NOMO-1 (cell line): Measurements from ENCODE around the gene TYW5.

Source experiments
- DNase-seq, 2 experiments: peaks; one replicate each; lab custom pipeline; 2025; ENCODE audit not compliant: unreplicated experiment in 2 of 2; lab: John Stamatoyannopoulos, UW

The TYW5 gene, protein sequence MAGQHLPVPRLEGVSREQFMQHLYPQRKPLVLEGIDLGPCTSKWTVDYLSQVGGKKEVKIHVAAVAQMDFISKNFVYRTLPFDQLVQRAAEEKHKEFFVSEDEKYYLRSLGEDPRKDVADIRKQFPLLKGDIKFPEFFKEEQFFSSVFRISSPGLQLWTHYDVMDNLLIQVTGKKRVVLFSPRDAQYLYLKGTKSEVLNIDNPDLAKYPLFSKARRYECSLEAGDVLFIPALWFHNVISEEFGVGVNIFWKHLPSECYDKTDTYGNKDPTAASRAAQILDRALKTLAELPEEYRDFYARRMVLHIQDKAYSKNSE

DNA sequence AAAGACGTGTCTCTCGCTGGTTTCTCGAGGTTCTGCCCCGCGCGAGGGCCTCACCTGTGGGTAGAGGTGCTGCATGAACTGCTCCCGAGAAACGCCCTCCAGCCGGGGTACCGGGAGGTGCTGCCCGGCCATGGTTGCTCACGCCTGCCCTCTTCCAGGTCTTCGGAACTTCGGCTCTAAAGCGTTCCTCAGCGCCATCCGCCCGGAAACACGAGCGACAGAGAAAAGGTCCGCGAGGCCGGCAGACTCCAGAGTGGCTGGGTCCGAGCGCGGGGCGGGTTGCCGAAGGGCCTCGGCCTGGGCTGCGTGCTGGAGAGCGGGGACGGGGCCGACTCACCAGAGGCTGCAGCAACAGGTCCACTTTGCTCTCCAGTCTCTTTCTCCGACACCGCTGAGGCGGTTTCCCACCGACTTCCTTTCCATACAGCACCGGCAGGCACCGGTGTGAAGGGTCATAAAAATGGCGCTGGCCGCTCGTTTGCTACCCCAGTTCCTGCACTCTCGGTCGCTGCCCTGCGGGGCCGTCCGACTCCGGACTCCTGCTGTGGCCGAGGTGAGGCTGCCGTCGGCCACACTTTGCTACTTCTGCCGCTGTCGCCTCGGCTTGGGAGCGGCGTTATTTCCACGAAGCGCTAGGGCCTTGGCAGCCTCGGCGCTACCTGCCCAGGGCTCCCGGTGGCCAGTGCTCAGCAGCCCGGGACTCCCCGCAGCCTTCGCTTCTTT lies at the start of gene TYW5, which contains the start of gene MAIP1:
Gene TYW5, minus strand, starts transcription at position 153 of the 723 bp plus-strand sequence. Its CDS starts 21 bp downstream, at position 132.
Gene MAIP1, plus strand, starts transcription at position 244 of the 723 bp plus-strand sequence. Its CDS starts 217 bp downstream, at position 461.
- DNase-seq = peak; percentile 81

DNA sequence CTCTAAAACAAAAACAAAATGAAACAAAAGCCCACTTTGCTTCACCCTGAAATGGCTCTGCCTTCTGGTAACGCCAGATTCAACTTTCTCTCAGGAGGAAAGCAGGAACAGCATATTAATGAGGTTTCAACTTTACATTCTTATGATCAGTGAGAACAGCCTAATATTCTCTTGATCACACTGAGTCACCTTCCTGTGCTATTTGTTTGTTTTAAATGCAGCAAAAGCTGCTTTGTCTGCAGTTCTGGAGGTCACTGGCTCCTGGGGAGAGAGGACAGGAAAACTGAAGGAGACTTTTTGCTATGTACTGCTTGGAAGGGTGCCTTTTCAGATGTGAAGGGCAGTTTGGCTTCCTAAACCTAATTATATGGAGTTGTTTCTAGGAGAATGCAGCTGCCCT lies 48.2 kb upstream of the TYW5 start:
- DNase-seq = no peak

DNA sequence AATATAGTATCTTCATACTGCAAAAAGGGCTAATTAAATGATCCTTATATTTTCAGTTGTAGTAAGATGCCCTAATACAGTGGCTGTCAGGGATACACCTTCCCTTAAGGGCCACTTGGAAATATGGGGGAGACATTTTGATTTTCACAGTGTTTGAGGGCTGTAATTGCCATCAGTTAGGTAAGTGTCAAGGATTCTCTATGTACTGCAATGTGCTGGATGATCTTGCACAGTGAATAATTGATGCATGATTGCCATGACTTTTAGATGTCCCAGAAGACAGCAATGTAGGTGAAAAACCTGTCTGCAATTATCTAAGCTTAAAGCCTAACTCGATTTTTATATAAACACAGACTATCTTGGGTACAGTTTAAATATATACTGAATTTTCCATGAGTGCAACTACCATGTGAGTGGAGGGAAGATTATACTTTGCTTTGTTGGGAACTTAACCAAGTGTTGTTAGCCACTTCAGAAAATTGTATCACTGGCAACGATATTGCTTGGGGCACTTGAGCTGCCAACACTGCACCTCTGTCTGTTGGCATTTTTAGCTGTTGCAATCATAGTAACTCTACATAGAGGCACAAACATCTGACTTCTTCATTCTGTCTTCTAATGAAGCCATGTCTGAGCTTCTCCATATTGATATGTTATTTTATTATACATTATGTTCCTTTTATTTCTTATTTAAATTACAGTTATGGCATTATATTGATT lies 45.3 kb upstream of the TYW5 start:
- DNase-seq = no peak

DNA sequence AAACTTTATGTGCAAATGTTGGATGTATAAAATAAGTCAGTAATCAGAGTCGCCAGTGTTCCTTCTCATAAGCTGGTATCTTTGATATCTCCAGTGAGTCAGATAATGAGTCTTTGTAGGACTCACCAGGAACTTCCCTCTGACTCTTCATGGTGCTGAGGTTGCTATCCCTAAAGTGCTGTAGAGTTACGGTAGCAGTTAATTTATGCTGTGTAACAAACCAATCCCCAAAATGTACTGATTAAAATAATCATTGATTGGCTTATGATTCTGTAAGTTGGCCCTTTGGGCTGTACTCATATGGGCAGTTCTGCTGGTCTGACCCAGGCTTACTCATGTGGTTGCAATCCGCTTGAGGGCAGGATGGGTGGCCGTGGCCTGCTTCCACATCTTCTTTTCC lies 43.9 kb upstream of the TYW5 start:
- no peak for DNase-seq

DNA sequence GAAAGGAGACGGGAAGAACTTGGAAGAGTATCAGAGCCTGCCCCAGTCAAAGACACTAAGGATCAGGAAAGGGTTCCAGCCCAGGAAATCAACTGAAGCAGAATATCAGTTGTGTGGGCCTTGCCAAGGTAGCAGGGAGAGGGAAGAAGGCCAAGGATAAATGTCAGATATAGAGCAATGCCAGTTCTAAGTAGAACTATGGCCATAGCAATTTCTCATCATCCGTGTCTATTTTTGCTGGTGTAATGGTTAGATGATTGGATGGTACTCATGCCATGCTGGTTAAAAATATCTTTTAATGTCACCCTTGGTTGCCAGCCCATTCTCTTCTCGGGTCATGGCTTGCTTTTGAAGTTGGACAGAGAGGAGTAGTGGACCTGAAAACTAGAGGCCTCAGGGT lies 42.0 kb upstream of the TYW5 start:
- DNase-seq = no peak

DNA sequence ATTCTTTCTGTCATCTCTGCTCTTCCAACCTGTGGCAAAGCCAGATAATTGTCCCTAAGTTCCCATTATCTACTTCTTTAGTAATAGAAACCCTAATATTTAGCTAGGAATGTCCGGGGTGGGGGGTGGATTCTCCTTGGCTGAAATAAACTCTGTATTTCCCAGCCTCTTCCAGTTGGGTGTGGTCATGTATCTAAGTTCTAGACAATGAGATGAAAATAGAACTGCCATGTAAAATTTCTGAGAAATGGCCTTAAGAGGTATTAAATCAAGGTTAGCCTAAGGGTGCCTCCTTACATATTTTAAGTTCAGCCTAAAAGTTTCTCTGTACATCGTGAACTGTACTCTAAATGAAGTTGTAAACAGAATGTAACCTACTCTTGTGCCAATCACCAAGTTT lies 39.6 kb upstream of the TYW5 start:
- no peak for DNase-seq

- no peak for DNase-seq
Measured at GRCh38 chr2:199994371-199994770, 39.1 kb upstream of the TYW5 start.

DNA sequence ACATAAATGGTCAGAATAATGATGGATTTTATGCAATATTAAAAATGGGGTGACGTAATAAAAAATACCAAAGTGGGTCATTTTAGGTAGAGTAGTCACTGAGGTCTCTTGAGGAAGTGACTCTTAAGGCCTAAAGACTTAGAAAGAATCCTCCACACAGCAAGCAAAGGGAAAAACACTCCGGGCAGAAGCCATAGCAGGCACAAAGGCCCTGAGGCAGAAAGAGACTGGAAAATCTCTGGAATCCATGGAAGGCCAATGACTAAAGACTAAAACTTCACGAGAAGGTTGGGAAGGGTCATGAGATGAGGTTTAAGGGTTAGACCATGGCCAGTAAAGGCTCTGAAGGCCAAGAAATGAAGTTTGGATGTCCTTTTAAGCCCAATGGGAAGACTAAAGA lies 37.0 kb upstream of the TYW5 start:
- no peak for DNase-seq

DNA sequence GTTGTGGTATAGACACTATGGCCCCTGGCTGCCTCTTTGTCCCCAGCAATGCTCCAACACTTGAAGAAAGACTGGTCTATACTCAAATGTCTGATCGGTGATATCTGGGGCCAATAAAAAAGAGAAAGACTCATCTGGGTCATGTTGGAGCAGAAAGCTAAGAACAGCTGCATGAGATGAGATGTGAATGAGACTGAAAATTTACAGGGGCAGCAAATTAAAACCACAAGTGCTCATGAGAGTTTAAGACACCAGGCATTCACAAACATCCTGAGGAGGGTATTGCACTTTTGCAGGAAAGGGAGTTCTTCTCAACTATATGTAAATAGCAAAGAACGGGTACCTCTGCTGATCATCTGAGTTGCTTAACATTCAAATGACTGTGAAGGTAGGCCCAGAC lies 36.4 kb upstream of the TYW5 start:
- no peak for DNase-seq

- DNase-seq = no peak
Measured at GRCh38 chr2:199989822-199990221, 34.5 kb upstream of the TYW5 start.

DNA sequence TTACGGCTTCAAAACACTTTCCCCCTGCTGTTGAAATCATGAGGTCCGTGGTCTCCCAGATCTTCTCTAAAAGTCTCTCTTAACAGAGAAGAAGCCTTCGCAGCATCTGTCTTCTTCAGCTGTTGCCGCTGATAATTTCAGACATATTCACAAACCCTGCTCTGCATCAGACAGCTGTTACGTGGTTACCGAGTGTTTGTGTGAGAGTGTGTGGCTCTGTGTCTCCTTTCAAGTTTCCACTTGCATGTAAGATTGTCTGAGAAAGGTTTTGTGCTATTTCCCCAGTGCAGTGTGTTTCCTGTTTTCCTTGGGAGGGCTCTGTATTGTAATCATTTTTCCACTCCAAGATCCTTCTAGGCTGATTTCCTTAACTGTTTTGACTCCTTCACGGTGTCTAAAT lies 32.9 kb upstream of the TYW5 start:
- DNase-seq = no peak

DNA sequence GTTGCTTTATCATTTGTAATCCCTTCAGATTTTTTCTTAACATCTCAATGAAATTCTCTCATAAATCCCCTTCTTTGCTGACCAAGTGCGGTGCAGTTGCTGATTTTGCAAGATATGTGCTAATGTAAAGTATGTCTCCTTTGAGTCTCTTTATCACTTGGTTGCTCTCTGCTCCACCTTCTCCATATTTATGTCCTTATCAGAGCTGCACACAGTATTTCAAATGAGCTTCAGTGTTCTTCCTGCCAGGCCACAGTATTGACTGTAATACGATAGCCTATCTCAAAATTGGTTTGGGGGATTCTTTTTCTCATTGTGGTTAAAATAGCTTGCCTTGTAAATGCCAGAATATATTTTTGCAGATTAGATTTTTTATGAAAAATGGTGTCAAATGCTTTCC lies 32.3 kb upstream of the TYW5 start:
- DNase-seq = no peak

- DNase-seq = peak; percentile 49 to 66
Measured at GRCh38 chr2:199985625-199986207, 30.4 kb upstream of the TYW5 start.

DNA sequence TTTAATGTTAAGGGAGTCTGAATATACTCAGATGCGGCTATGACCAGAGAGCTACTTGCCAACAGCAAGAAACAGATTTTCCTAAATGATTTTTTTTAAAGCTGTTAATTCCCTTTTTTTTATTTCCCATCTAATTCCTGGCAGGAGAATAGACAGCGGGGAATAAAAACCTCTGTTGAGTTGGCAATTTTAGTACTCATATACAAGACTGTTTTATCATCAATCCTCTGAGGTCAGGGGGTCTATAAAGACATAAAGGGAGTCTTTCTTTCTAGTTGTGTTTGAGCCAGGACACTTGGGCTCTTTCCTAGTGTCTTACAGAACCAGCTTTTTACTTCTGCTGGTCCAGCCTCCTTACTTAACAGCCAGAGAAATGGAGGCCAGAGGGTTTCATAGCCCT lies 29.5 kb upstream of the TYW5 start:
- DNase-seq = no peak

DNA sequence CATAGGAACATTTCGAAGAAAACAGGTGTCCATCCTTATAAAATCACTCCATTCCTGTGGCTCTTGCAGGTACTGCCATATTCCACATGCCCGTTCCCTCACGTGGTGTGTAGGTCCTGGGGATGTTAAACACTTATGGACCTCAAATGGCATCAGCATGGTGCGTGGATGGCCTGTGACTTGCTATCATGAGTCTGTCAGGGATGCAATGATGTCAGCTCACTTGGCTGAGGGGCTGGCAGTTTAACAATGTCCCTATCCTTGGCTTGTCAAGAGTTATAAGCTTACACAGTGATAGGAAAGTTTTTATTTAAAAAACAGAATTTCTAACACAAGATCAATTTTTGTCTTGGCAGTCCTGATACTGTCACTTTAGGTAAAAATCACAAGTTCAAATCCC lies 28.9 kb upstream of the TYW5 start:
- DNase-seq = no peak

DNA sequence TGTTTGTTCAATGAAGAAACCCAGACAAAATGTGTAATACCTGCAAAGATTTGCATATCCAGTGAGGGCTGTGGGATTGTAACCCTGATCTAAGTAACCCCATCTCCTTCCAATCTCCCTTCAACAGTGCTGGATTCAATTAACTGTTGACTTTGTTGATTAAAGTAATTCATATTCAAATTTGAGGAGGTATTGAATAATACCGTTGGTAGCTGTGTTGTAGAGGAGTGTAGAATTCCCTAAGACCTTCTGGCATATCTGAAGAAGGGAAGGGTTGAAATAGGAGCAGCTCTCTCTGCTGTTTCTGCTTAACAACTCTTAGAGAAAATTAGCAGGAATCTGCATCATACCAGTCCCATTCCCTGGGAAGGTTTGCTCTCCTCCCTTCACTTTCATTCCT lies 28.2 kb upstream of the TYW5 start:
- DNase-seq = no peak

DNA sequence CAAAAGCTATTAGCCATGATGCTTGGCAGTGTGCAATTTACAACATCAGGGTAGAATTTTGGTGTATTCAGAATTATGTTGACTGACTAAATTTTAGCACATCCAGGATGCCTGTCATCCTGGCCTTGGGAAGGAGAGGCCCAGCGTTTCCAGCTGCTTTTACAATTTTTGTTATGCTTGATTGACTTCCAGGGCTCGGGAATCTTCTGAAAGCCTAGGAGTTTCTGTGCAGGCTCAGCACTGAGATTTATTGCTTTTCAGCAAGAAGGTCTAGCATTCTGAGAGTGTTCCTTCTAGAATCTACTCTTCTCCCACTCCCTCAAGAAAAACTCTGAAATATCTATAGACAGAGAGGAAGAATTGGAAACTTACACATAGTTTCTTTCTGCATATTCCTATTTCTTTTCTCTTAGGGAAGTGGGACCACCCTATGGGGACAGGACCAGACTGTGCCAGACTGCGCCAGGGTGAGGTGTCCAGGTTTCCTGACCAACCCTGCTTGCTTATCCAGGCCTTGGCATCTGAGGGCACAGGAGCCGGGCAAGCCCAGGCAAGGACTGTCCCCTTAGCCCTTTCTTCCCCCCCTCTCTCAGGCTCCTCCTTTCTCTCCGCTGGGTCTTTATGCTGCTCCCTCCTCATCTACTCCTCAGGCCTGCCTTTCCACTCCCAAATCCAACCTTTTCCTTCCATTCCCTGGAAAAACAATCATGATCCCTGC lies 27.0 kb upstream of the TYW5 start:
- no peak for DNase-seq

DNA sequence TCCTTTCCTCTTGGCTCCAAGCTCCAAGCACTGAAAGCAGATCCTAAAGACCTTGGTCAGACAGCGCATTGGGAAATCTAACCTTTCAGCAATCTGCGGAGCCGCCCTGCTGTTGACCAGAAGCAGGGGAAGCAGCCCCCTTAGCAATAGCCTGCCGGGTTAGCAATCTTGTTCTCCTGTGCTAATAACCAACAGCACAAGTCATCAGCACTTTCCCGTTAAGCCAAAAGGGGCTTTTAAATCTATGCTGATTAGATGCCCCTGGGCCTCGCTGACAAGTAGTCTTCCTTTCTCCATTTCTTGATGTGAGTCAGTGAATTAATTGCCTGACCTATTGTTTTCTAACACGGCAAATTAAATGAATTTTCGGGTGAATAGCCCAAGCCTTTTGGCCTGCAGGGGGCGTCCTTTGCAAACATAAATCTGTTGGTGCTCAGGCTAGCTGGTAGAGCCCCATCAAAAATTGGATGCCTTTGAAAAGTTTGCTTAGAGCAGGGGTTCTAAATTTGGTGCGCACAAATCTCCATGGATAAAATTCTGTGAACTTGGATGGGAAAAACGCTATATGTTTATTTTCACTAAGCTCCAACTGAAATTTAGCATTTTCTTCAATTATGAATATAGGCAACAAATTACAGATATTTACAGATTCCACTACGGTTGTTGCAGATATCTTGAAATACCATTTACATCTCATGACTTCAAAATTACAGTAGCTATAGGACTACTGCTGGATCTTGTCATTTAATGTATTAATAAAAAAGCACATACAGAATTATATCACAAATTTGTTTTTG lies 24.7 kb upstream of the TYW5 start:
- peak; percentile 39 to 66 for DNase-seq

GRCh38 chr2:199979398-199979797 lies 24.1 kb upstream of the TYW5 start:
- DNase-seq = no peak

DNA sequence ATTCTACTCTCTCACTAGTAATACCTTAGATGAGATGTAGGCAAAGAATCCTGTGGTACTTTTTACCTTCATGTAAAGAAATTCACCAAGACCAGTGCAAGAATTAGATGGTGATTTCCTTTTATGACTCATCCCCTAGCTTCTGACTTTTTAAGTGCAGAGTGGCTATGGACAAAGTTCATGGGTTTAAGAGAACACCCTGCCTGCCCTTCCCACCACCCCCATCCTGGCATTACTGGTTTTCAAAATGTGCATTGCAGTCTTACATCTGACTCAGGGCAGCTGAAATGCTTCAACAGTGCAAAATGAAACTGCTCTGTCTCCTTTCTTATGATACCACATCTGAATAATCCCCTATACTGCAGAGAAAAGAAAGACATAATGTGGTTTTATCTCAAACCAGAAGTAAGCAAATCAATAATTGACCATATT lies 22.7 kb upstream of the TYW5 start:
- DNase-seq = no peak
